NCI-H748 (cell line): Measurements from ENCODE around the gene IPO8.
A peak's percentile ranks its signal among the peaks of the same experiment; 100 is the strongest.
"Not testable (repeated sequence)": the region's sequence is repeated elsewhere in the genome, so short reads cannot be mapped to it uniquely, and the experiment has no call there.

Experiments used
- DNase-seq: peaks from one replicate; lab custom pipeline; 2025; ENCODE audit not compliant: unreplicated experiment; lab: John Stamatoyannopoulos, UW

Gene IPO8

GRCh38 chr12:30691122-30691879 lies 4.4 kb downstream of the IPO8 start:
- no peak for DNase-seq

DNA sequence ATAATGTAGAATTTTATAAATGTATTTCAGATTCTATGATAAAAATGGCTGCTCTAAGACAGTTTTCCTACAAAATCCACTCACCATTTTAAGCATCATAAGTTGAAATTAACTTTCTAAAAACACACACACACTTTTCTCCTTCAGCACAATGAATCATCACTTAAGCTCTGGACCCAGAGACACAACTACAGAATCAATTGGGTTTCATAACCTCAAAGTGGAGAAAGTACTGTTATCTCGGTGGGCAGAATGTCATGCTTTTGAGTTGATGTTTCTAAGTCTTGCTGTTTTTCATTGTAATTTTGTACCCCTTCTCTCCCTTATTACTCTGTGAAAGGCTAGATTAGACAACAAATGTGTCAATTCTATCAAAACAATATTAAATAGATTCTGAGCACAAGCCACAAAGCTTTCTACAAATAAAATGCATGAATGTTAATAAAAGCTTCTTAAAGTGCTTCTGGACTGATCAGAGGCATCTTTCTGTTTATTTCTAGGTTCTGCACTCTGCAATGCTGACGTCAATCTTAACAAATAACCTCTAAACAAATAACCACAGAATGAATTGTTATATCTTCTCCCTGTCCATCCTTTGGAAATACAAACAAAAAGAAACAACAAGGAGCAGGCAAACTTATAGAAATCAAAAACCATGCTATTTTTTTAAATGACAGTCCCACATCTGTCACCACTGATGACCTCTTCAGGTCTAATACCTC lies 8.2 kb downstream of the IPO8 start:
- DNase-seq: no peak

- no peak for DNase-seq
Observed at GRCh38 chr12:30679241-30679640, 16.4 kb downstream of the IPO8 start.

- no peak for DNase-seq
Observed at GRCh38 chr12:30678221-30678620, 17.4 kb downstream of the IPO8 start.

DNA sequence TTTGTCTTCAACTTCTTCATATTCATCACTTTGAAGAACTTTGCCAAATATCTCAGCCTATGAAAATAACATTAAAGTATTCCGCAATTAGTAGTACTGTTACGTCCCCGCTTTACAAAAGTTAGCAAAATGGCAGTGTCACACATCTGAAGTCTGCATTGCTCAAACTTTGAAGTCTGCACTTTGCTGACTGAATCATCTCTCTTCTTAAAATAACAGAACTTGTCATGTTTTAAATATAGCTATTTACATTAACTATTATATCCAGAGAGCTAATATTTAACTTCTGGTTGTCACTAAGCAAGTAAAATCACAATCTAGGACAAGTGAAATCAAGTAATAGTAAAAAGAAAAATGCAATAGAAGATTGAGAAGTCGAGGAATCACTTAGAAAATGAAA lies 34.5 kb downstream of the IPO8 start:
- no peak for DNase-seq

DNA sequence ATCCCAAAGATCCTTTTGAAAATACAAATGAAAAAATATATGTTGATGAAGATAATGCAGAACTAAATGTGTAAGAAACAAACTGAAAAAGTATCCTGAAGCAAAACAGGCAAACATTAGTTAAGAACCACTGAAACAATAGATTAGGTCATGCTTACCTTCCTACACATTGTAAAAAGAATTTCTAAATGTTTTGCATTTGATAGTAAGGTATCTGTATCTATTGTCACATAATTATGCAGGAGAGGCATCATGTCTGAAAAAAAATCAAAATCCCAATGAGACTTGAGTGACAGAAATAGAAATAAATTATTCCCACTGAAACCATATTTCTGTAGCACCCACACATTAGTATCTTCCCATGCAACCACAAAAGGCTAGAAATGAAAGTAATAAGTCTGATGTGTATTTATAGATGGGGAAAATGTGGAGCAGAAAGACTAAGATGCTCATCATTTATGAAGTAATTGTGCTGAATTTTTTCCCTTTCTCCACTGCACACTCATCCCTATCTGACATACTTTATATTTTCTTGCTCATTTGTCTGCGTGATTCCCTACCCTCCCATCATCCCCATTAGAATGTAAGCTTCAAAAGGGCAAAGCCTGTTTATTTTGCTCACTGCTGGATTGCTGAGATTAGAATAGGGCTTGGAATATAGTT lies 43.5 kb downstream of the IPO8 start:
- DNase-seq: no peak

DNA sequence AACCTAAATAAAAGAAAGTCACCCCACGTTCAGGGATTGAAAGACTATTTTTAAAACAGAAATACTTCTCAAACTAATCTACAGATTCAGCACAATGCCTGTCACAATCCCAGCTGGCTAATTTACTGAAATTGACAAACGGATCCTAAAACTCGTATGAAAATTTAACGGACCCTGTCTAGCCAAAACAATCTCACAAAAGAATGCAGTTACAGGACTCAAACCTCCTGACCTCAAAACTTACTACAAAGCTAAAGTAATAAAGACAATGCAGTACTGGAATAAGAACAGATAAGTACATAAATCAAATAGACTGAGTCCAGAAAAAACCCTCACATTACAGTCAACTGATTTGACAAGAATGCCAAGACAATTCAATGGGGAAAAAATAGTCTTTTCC lies 48.8 kb downstream of the IPO8 start:
- no peak for DNase-seq

GRCh38 chr12:30643366-30643765 lies 52.3 kb downstream of the IPO8 start:
- no peak for DNase-seq

- DNase-seq: no peak
Observed at GRCh38 chr12:30640392-30640791, 55.3 kb downstream of the IPO8 start.

DNA sequence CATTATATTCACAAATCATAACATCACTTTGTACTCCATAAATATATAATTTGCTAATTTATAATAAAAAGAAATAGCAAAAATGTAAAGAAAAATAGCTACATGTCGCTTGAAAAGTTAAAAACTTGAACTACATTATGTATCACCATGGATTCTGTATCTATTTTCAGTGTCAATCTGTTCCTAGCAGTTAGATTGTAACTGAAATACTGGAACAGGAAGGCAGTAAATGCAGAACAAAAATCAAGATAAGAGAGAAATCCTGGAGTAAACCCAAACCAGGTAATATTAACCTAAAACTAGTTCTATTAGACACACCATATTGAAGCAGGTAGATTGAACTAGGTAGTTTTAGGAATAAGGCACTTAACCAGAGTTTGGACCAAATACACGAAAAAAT lies 60.3 kb downstream of the IPO8 start:
- no peak for DNase-seq

DNA sequence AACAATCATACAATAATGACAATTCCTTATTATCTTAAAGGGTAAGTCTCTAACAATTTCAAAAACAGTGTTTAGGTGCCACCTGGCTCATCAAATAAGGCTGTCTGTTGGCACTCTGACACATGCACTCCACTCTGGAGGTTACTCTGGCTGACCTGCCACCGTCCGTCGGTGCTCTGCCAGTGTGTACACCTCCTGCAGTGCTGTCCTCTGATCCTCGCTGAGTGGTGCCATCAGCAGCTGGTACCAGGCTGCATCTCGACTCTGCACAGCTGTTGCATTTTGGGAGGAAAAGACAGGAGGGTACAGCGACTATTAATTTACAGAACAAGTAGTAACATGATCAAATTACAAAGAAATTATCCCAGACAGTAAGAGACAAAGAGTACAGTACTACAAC lies 63.9 kb downstream of the IPO8 start:
- peak; percentile 61 for DNase-seq

GRCh38 chr12:30630979-30631285 lies 64.7 kb downstream of the IPO8 start:
- DNase-seq: no peak

DNA sequence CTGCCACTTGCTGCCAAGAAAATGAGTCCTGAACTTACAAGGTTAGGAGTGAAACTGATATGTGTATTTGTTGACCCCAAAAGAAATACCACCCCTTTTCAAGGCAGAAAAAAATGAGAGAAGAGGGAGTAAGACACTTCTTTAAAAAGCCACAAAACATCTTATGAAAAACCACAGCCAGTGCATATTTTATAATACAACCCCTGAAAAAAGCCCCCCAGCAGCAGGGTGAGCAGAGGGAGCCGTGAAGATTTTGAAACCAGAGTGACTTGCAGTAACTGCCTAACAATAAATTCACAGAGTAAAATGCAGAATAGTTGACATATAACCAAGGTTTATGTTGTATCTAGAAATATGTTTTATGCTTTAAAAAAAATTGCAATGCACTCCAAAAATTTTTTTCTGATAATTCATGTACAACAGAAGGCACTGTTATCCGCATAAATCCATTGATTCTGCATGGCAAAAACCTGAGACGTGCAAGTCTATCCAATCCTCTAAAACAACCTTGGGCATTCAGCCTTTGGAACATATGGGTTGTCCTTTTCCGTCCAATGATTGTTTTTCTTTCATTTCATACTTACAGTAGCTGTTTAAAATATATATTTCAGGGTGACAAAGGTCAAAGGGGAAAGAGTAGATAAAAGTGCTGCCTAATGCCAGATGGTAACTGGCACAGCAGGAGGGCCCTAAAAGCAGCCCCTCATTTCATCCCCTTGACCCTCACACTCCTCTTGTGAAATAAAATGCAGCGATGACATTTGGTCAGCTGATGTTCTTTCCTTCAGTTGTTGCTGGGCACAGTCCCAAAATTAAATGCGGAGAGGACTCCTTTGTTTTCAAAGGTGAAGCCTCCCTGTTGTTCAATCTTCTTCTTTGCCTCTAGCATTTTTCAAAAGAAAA lies 65.3 kb downstream of the IPO8 start:
- no peak for DNase-seq

GRCh38 chr12:30626847-30627246 lies 68.8 kb downstream of the IPO8 start:
- DNase-seq: no peak

GRCh38 chr12:30624009-30624408 lies 71.7 kb downstream of the IPO8 start:
- DNase-seq: no peak

- no peak for DNase-seq
Observed at GRCh38 chr12:30622509-30622908, 73.2 kb downstream of the IPO8 start.

- DNase-seq: not testable (repeated sequence)
Observed at GRCh38 chr12:30621663-30622241, 73.9 kb downstream of the IPO8 start.

- DNase-seq: no peak
Observed at GRCh38 chr12:30617346-30618016, 78.2 kb downstream of the IPO8 start.

DNA sequence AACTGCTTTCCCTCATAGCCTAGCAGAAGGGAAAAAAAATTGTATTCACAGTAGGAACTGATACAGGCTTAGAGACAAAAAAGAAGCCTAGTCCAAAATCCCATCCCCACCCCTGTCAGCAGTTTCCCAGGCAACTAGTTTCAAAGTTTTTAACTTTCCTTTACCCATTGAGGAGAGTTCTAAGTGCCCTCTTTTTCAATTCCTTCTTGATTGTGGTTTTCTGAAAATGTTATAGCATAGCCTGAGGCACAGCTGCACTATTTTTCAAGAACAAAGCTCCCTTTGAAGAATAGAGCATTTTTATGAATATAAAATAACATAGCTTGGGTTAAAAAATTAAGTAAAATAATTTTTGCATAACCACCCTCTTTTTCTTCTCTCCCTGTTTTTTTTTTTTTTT lies 81.6 kb downstream of the IPO8 start:
- DNase-seq: no peak

GRCh38 chr12:30613119-30613830 lies 82.4 kb downstream of the IPO8 start:
- DNase-seq: no peak
